NCI-H2107 (cell line): ENCODE data around the gene SEZ6L.
A peak's percentile ranks its signal among the peaks of the same experiment; 100 is the strongest.

Source experiments
- DNase-seq: peaks from one replicate; lab custom pipeline; 2025; lab: John Stamatoyannopoulos, UW

The SEZ6L gene

DNA sequence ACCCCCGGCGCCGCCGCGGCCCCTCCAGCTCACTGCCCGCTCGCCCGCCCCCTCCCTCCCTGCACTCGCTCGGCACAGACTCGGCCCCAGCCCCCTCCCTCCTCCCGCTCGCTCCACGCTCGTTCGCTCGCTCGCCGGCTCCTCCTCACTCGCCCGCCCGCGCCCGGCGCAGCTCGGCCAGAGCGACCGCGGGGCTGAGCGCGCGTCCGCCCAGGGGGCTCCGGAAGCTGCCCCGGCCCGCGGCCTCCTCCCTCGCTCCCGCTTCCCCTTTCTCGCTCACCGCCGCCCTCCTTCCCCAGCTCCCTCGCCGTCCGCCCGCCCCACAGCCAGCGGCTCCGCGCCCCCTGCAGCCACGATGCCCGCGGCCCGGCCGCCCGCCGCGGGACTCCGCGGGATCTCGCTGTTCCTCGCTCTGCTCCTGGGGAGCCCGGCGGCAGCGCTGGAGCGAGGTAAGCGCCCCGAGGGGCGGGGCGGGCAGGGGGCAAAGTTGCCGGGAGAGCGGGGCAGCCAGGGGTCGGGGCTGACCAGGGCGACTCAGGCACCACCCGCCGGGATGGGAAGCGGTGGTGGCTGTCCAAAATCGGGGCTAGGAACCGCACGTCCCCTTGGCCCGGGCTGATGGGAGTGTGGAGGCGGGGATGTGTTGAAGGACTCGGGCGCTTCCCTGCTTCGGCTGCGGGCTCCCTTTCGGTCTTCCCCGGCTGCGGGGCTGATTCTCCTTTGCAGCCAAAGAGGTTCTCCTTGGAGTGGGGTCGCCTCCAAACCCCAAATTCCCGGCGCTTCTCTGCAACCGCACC, at the start of gene SEZ6L:
SEZ6L (plus strand) TSS at position 148 of the 797 bp plus-strand sequence; CDS start at position 356, 208 bp downstream.
- no peak for DNase-seq

DNA sequence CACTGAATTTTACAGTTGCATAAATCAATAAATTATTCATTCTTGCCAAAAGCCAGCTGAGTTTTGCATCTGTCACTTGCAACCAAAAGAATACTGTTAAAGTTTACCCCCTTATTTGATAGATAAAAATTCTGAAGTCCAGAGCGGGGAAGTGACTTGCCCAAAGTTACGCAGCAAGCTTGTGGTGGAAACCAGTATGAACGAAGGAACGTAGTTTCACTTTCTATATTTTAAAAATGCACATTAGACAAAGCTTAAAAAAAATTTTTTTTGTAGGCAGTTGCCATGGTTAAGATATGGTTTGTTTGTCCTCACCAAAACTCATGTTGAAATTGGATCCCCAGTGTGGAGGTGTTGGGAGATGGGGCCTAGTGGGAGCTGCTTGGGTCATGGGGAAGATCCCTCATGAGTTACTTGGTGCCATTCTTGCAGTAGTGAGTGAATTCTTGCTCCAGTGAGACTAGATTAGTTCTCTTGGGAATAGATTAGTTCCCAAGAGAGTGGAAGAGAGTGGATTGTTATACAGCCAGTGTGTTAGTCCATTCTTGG, 46.3 kb upstream of the SEZ6L start:
- no peak for DNase-seq

GRCh38 chr22:26124991-26125725, 44.1 kb upstream of the SEZ6L start:
- DNase-seq = no peak

GRCh38 chr22:26127126-26127525, 42.1 kb upstream of the SEZ6L start:
- no peak for DNase-seq

- no peak for DNase-seq
These were observed 41.7 kb upstream of the SEZ6L start for GRCh38 chr22:26127556-26127955.

DNA sequence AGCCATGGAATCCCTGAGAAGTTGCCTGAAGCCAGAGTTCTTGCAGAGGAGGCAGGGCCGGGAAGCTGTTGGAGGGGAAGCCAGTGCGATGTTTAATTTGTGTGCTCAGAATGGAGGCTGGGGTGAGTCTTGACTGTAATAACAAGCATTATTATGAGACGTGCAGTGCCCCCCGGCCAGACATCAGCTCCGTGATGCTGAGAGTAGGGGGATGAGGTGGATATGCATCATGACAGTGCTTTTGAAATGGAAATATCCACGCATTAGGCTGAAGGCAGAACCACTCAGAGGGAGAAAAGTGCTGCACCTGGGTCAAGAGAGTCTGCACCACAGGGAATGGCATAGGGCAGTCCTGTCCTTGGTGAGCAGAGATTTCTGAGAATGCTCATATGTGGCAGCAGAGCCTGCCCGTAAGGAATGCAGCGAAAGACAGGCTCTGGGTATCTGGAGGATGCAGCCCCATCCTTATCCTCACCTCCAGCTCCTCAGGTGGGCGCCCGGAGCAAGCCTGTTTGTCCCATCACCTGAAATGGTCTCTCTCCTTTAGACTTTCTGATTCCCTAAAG, 37.6 kb upstream of the SEZ6L start:
- no peak for DNase-seq

DNA sequence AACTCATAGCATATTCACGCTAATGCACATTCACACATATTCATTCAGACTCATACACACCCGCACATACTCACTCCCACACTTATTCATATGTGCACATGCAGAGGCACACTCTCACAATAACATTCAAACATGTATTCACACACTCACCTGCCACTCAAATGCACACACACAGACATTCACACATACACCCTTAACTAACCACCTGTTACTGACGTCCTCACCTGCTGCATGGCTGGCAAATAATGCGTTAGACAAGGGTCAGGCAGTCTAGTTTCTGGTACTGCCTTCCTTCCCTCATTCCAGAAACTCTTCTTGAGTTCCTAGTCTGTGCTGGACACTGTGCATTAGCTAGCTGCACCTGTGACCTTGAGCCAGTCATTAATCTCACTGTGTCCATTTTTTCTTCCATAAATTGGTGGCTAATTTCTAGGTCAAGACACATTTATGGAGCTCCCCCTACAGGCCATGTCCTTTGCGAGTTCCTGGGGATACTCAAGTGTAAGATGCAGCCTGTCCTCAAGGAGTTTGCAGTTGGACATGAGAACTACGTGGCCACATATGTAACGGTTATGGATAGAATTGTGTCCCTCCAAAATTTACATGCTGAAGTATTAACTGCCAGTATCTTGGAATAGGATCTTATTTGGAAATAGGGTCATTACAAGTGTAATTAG, 34.5 kb upstream of the SEZ6L start:
- no peak for DNase-seq

DNA sequence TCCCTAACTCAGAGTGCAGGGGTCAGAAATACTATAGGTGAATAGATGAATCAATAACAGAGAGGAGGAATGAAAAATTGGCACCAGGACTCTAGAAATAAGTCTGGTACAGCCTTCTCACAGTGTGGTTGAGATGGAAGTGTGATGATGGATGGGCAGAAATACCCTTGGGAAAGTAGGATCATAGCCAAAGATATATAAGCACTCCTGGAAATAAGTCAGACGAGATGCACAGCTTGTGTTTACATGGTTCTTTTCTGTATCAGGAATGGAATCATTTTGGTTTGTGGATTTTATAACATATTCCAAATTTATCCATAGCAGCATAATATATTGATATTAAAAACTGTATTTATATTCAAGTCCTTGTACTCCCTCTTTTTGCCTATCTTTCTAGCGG, 33.5 kb upstream of the SEZ6L start:
- DNase-seq = no peak

- peak; percentile 34 for DNase-seq
These were observed 30.0 kb upstream of the SEZ6L start for GRCh38 chr22:26139310-26139709.

DNA sequence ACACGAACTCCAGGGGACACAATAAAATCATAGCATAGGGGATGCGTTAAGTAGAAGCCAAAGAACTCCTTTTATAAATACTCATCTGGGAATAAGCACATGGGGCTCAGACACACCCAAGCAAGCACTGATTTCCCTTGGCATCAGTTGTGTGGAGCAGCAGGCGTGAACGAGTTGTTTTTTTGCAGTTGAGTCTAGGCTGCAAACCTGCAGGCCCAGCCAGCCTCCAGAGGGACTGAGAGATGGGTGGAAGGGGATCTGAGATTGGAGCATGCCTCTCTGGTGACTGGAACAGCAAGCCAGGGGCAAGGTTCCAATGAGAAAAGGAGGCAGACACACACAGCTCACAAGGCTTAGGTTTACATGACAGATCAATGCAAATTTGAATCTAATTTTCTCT, 27.4 kb upstream of the SEZ6L start:
- DNase-seq = no peak

- DNase-seq = no peak
These were observed 25.4 kb upstream of the SEZ6L start for GRCh38 chr22:26143806-26144325.

- DNase-seq = no peak
These were observed 9.4 kb upstream of the SEZ6L start for GRCh38 chr22:26159886-26160285.

DNA sequence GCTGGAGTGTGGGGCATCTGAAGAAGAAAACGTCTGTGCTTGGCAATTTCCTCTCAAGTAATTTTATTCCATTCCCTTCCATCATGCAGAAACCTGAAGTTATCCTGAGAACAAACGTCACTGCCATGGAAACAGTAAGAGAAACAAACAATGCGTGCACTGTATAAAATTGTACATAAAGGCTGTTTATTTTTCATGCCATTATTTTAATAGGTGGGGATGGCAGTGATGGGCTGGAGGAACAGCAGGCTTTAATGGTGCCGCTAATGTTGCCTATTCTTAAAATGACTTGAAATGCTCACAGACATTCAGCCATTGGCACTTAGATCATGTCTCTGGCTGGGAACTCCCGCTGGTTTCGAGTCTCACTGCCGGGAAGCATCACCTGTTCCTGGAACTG, 7.5 kb upstream of the SEZ6L start:
- DNase-seq = no peak

- DNase-seq = no peak
These were observed 6.3 kb upstream of the SEZ6L start for GRCh38 chr22:26162926-26163325.

GRCh38 chr22:26164174-26164573, 5.1 kb upstream of the SEZ6L start:
- DNase-seq = no peak

- no peak for DNase-seq
These were observed 871 bp upstream of the SEZ6L start for GRCh38 chr22:26168330-26168851.

GRCh38 chr22:26168939-26169314, 335 bp upstream of the SEZ6L start:
- no peak for DNase-seq

DNA sequence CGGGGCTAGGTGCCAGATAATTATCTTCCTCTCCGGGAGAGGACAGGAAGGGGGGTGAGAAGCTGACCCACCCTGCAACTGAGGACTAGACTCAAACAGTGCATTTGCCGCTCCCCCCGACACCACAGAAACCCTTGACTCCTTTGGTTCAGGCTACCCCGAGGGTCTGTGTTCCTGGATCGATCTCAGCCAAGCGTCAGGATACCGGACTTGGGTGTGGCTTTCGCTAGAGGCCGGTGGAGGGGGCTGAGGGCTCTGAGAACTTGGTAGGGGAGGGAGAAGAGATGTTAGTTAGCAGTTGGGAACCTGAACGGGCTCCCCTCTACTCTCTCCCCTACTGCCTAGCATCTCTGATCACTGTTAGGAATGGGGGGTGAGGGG, 840 bp downstream of the SEZ6L start:
- DNase-seq = no peak

- no peak for DNase-seq
These were observed 1.7 kb downstream of the SEZ6L start for GRCh38 chr22:26170795-26171580.

DNA sequence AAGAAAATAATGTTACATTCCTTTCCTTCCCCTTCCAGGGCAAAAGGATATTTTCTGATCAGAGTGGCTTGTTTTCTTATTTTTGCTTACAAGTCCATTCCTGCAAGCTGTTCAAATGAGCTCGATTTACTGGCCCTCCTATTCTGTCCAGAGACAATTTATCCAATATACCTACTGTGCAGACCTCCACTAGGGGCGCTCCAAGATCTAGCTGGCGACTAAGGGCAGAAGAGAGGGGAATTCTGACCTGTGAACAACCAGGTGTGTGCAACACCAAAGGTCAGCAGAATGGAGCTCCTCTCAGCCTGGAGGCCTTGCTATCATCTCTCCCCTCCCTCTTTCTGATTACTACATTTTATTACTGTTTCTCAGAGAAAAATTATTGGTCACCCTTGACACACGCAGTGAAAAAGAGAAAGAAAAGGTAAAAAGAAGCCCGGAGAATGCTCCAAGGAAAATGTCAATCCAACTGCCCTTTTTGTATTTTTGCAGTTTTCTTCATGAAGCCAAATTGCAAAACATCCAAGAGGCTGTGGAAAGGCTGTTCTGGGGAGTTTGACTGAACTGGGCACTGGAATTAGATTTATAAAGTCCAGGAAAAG, 3.2 kb downstream of the SEZ6L start:
- DNase-seq = no peak

DNA sequence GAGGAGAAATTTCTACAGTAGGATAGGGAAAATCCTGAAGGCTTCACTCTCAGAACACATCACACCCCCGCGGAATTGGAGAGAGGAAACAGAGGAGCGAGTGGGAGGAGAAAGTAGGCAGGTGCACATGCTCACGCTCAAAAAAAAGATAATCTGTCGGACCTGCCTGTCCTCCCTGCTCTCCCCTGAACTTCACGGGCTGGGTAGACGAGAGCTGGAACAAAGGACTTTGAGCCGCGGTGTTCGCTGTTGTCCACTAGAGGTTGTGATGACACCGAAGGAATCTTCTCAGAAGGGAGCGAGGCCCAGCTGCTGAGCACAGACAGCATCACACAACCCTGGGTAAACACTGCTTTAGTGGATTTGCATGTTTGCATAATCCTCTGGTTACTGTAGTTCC, 5.0 kb downstream of the SEZ6L start:
- DNase-seq = no peak
